Measurements from ENCODE around the gene TBC1D17. TPM values are rescaled to one million over a fixed set of nuclear protein-coding genes. Genes with fewer than 3 reads are reported as not detected.
A peak's percentile ranks its signal among the peaks of the same experiment; 100 is the strongest.

TBC1D17 gene
- total RNA-seq, 6 experiments from 2014 or later, result 42.8 to 53.3 (median 46.8) TPM

DNA sequence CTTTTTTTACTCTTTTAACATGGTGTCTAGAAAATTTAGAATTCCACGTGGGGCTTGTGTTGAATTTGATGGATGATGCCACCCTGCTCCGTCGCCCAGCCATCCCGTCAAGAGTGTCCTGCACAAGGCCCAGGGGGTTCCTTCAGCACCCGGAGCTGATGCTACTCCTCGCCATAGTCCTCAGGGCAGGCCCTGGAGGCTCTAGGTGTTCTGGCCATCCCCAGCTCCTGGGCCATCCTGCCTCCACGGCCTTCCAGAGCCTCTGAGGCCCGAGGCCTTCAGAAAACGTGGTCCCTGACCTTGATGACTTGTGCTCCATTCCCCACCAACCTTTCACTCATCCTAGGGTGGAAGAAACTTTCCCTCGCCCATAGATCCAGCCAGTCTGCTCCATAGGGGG, 3.7 kb upstream of the TBC1D17 start:
- Mint-ChIP-seq H3K4me1 (ENCODE audit: low read depth) (peaks cover 35% of the 10 kb centered on the region), H3K27me3 (ENCODE audit: insufficient read depth) (no peaks in the 10 kb centered on the region; the same call in none of the 2 replicates), H3K4me3 (no peak overlapping the region), H3K9me3 (no peaks in the 10 kb centered on the region), H3K36me3 (ENCODE audit: low read depth) (peaks cover 6% of the 10 kb centered on the region), H3K27ac (peak overlapping the region; percentile 29; the same call in 1 of the 2 replicates)
- no peak for DNase-seq
- TF ChIP-seq, protein P1, sequence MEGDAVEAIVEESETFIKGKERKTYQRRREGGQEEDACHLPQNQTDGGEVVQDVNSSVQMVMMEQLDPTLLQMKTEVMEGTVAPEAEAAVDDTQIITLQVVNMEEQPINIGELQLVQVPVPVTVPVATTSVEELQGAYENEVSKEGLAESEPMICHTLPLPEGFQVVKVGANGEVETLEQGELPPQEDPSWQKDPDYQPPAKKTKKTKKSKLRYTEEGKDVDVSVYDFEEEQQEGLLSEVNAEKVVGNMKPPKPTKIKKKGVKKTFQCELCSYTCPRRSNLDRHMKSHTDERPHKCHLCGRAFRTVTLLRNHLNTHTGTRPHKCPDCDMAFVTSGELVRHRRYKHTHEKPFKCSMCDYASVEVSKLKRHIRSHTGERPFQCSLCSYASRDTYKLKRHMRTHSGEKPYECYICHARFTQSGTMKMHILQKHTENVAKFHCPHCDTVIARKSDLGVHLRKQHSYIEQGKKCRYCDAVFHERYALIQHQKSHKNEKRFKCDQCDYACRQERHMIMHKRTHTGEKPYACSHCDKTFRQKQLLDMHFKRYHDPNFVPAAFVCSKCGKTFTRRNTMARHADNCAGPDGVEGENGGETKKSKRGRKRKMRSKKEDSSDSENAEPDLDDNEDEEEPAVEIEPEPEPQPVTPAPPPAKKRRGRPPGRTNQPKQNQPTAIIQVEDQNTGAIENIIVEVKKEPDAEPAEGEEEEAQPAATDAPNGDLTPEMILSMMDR (IDR thresholded peaks at IDR 0.05), result no peak

DNA sequence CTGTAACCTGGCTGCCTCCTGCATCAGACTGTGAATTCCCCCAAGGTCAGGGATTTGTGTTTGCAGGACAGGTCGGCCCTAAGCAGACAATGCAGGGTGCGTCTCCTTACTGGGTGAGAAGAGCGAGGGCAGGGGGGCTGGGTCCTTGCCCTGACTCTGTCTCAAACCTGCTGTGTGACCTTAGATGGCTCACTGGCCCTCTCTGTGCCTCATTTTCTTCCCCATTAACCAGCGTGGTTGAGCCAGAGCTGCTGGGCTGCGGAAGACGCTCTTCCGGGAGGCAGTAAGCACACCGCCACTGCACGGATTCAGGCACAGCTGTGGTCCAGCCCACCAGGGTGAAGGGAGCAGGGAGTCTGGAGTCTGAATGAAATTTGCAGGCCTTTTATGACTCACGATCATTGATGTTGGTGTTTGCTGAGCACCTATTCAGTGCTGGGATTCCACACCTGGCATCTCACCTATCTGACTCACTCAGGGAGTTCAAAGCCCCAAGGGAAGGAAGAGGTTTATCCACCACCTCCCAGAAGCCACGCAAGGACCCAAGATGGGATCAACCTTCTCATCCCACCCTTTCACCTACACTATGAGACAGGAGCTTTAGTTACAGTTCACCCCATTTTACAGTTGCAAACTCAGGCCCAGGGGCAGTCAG, 2.9 kb upstream of the TBC1D17 start:
- H3K4me1 Mint-ChIP-seq (ENCODE audit: low read depth), result peaks cover 39% of the 10 kb centered on the region
- H3K27ac Mint-ChIP-seq, result no peak overlapping the region; the same call in none of the 2 replicates
- H3K4me3 Mint-ChIP-seq, result no peak overlapping the region; the same call in 1 of the 2 replicates
- no peak for DNase-seq
- H3K36me3 Mint-ChIP-seq (ENCODE audit: low read depth), result peaks cover 6% of the 10 kb centered on the region
- TF ChIP-seq, protein P1 (IDR thresholded peaks at IDR 0.05), result no peak
- no peaks in the 10 kb centered on the region for H3K9me3 Mint-ChIP-seq
- H3K27me3 Mint-ChIP-seq (ENCODE audit: insufficient read depth), result no peaks in the 10 kb centered on the region; the same call in none of the 2 replicates

DNA sequence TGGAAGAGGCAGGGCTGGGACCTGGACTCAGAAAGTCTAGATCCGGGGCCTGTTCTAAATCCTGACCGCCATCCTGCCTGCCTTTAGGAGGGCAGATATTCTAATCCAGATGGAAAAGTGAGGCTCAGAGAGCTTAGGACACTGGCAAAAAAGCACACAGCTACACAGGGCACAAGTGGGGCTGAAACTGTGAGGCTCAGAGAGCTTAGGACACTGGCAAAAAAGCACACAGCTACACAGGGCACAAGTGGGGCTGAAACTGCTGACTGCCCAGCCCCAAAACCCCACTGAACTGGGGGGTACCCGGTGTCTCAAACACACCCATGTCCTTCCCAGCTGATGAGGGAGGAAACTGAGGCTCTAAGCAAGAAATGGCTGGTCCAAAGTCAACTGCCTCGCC, 2.3 kb upstream of the TBC1D17 start:
- peaks cover 6% of the 10 kb centered on the region for H3K36me3 Mint-ChIP-seq (ENCODE audit: low read depth)
- H3K27me3 Mint-ChIP-seq (ENCODE audit: insufficient read depth), result no peaks in the 10 kb centered on the region; the same call in none of the 2 replicates
- no peak overlapping the region for H3K4me3 Mint-ChIP-seq
- TF ChIP-seq, protein P1 (IDR thresholded peaks at IDR 0.05), result no peak
- peaks cover 36% of the 10 kb centered on the region for H3K4me1 Mint-ChIP-seq (ENCODE audit: low read depth)
- DNase-seq, result no peak
- no peak overlapping the region; the same call in 1 of the 2 replicates for H3K27ac Mint-ChIP-seq
- no peaks in the 10 kb centered on the region for H3K9me3 Mint-ChIP-seq

DNA sequence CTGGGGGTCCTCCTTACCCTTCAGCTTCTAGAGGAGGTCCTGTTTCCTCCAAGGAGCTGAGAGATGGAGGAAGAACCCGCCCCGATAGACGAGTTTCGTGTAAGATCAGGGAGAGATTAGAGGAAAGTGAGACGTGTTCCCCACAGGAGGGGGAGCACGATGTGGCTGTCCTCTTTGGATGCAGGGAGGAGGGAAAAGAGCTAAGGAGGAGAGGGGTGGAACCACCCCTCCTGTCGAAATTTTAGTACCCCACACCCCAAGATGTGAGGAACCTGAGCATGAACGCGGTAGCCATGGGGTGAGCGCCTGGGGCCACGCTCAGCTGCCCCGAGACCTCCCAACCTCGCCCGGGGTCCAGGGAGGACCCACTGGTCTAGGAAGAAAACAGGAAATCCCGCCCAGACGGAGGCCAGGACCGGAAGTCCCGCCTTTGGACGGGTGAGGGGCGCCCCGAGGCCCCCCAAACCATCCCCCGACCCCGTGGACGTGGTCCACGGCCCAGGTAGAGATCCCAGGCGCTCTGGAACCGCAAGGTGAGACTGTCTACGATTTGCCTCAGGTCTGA, 1.6 kb upstream of the TBC1D17 start:
- Mint-ChIP-seq H3K9me3 (no peaks in the 10 kb centered on the region), H3K4me3 (no peak overlapping the region), H3K36me3 (ENCODE audit: low read depth) (peaks cover 6% of the 10 kb centered on the region), H3K27me3 (ENCODE audit: insufficient read depth) (no peaks in the 10 kb centered on the region; the same call in none of the 2 replicates), H3K4me1 (ENCODE audit: low read depth) (peaks cover 31% of the 10 kb centered on the region), H3K27ac (no peak overlapping the region)
- TF ChIP-seq, protein P1 (IDR thresholded peaks at IDR 0.05), result no peak
- DNase-seq, result no peak

DNA sequence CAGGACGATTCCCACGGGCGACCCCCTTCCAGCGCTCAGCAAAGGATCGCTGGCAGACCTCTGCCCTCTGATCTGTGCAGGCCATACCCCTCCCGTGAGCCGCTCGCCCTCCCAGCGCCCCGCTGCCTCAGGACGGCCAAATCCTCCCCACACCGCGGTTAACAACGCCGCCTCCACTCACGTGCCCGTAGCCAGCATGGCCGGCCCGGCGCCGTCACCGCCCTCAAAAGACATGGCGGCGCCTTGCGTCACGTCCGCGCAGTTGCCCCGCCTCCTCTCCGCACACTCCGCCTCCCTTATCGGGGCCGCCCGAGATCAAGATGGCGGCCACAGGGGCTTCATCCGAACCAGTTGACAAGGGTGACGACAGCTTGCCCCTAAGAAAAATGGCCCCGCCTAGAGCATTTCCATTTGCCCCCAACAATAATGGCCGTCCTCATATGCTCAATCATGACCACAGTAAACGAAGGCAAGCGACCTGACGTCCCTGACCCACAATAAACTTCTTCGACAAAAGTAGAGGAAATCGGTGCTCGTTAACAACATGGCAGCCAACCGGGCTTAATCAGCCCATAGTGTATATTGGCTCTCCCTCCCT, 981 bp upstream of the TBC1D17 start:
- Mint-ChIP-seq H3K4me1 (ENCODE audit: low read depth) (peaks cover 31% of the 10 kb centered on the region), H3K27me3 (ENCODE audit: insufficient read depth) (no peaks in the 10 kb centered on the region; the same call in none of the 2 replicates), H3K27ac (no peak overlapping the region), H3K9me3 (no peaks in the 10 kb centered on the region), H3K4me3 (no peak overlapping the region), H3K36me3 (ENCODE audit: low read depth) (peaks cover 10% of the 10 kb centered on the region)
- TF ChIP-seq, protein P1 (IDR thresholded peaks at IDR 0.05), result no peak
- peak; percentile 98 for DNase-seq

Measured in HFFc6 (cell line).